Heart left ventricle (tissue), 13 donors: ENCODE data around the gene MROH8.

Experiments used
- CTCF ChIP-seq, 12 donors: fragments of 200-600 bp; sonication (generic) in 4 of 12; IDR thresholded peaks; one replicate each; pipeline versions ENCODE4 v1.5.0 to v1.8.0; 2018 to 2022; ENCODE audit warnings: antibody characterized with exemption in 12 of 12, mild to moderate bottlenecking in 5 of 12
- POLR2A ChIP-seq, 2 donors: fragments of 450-650 bp; IDR thresholded peaks; one replicate each; pipeline ENCODE4 v1.6.1; 2017; ENCODE audit warnings: antibody characterized with exemption in 2 of 2, mild to moderate bottlenecking in 2 of 2, moderate library complexity in 2 of 2
- donor health status: ischemic (EF 13 %, LVEDD 7.1; RV severe dilation, severe dysfunction).
- donor health status: DM: no; HTN: yes; CAD: no.
- donor health status: DM: no; HTN: no; CAD: no.
- donor health status: ischemic (EF 25% LVEDD 6.9; RV normal size, moderate dysfunction).
- donor health status: ischemic (EF 25% LVEDD 5.7; RV mildly dilated, moderate dysfunction).
- donor health status: ischemic (EF 35%, LVEDD 5.7; RV mildly dilated, moderate dysfunction).
- donor health status: nonischemic (EF 11% LVEDD 7.7; RV severe dilation, severe dysfunction).
- donor health status: DM: yes; HTN: yes; CAD: no.
- donor health status: PGD.
- donor health status: ischemic (EF 29% LVEDD 5.4; RV normal size, mild dysfunction).
- donor health status: nonischemic (EF 23%, LVEDD 6.1; RV moderate dilation, normal function).

GRCh38 chr20:37218441-37218840 is 39.1 kb upstream of the MROH8 start:
- TF ChIP-seq CTCF (IDR thresholded peaks at IDR 0.05): no peak
- TF ChIP-seq POLR2A (IDR thresholded peaks at IDR 0.05): no peak
